Ovary (tissue), 3 donors: ENCODE data around the gene SLC16A12.

Experiments
- CTCF ChIP-seq, 3 donors: fragments of 450-650 bp in 2 of 3; fragments of 200-600 bp in 1 of 3; IDR thresholded peaks; one replicate each; pipeline versions ENCODE4 v1.5.1 to v1.8.0; 2016 to 2022; ENCODE audit warnings: antibody characterized with exemption in 3 of 3, mild to moderate bottlenecking in 1 of 3
- EP300 ChIP-seq: sonication (generic); formaldehyde crosslinking; IDR thresholded peaks from one replicate; pipeline ENCODE4 v1.6.1; 2017; ENCODE audit warnings: antibody characterized with exemption
- POLR2A ChIP-seq: fragments of 450-650 bp; IDR thresholded peaks from one replicate; pipeline ENCODE4 v1.6.1; 2017; ENCODE audit warnings: antibody characterized with exemption, mild to moderate bottlenecking, moderate library complexity
- donor health status: DM: no; HTN: no; CAD: no.

DNA sequence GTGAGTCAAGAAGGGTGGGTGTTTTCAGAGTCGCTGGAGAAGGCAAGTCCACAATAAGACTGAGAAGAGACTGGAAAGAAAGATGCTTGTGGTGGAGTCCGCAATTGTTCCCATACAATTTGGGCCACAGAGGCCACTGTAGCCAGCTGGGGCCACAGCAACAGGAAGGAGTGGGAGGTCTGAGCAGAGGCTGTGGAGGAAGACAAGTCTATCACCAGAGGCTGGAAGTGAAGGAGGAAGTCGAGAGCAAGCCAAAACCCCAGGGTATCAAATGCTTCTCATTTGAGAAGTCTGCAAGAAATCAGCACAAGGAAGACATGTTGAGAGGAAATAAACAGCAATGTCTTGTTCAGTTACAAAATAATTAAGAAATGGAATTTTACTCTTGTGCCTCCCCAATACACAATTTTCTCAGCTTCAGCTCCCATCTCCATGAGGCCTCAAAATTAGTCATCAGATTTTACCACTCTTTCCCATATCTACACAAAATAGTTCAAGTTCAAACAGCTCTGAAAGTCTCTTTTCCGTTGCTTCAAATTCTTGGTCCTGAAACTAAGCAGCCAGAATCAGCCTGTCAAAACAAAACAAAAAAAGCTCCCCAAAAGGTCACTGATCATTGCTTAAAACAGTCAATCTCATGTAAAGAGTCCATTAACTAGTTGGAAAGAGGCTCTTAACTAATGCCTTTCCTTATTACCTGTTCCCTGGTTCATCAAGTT, 31.6 kb downstream of the SLC16A12 start:
- TF ChIP-seq CTCF (IDR thresholded peaks at IDR 0.05) (no peak), POLR2A (no peak), EP300 (no peak)
